Gastrocnemius medialis (tissue), 4 donors: Measurements from ENCODE around the gene LRRC18. TPM values are rescaled to one million over a fixed set of nuclear protein-coding genes. Genes with fewer than 3 reads are reported as not detected.

Experiments used
- ATAC-seq, 2 donors: fragments of 150-250 bp; one replicate each; pipeline ENCODE4 v1.9.1; 2016
- DNase-seq, 2 donors: peaks; one replicate each; pipeline ENCODE4 v3.0.0-alpha.2; 2019
- H3K27ac ChIP-seq, 4 donors: fragments of 200-600 bp; sonication (generic); 1 replicate in 1 of 4; 2 replicates in 3 of 4; pipeline ENCODE4 v1.5.1; 2016 to 2018; ENCODE audit warnings: mild to moderate bottlenecking in 2 of 4, moderate library complexity in 1 of 4
- H3K27me3 ChIP-seq, 3 donors: fragments of 200-600 bp; sonication (generic) in 2 of 3; 1 replicate in 1 of 3; 2 replicates in 2 of 3; pipeline versions ENCODE4 v1.5.1 to v1.6.0; 2016 to 2019; ENCODE audit warnings: mild to moderate bottlenecking in 1 of 3, moderate library complexity in 1 of 3
- H3K36me3 ChIP-seq, 2 donors: fragments of 200-600 bp; sonication (generic) in 1 of 2; one replicate each; pipeline ENCODE4 v1.5.1; 2017 to 2018
- H3K4me1 ChIP-seq, 2 donors: fragments of 200-600 bp; sonication (generic) in 1 of 2; one replicate each; pipeline ENCODE4 v1.5.1; 2016 to 2017; ENCODE audit warnings: mild to moderate bottlenecking in 2 of 2
- H3K4me3 ChIP-seq, 4 donors: fragments of 200-600 bp; sonication (generic) in 3 of 4; 1 replicate in 1 of 4; 2 replicates in 3 of 4; pipeline ENCODE4 v1.5.1; 2016 to 2019; ENCODE audit warnings: mild to moderate bottlenecking in 2 of 4
- H3K9me3 ChIP-seq, 3 donors: fragments of 200-600 bp; sonication (generic) in 2 of 3; 1 replicate in 1 of 3; 2 replicates in 2 of 3; pipeline ENCODE4 v1.5.1; 2016 to 2019
- POLR2A ChIP-seq, 2 donors: fragments of 450-650 bp; IDR thresholded peaks; one replicate each; pipeline ENCODE4 v1.6.1; 2017; ENCODE audit warnings: antibody characterized with exemption in 2 of 2, mild to moderate bottlenecking in 2 of 2, moderate library complexity in 2 of 2
- in situ Hi-C, 4 donors: fragments of 200-750 bp; cut with MboI; loops; one replicate each; pipeline versions ENCODE4 v1.15.0 to v1.8.0; 2017; ENCODE audit warnings: low sequenced_read_pairs in 4 of 4
- intact Hi-C: fragments of 100-400 bp; cut with DNase I; formaldehyde crosslinking; loops from one replicate; pipeline ENCODE4 v1.15.1; 2023; ENCODE audit warnings: low total_unique reads
- total RNA-seq, 4 donors: library from RNA; depleted of rRNA; stranded (reverse); fragments of >200 nt; gene quantifications; one replicate each; pipeline versions ENCODE4 v1.1.0 to v1.2.3, GENCODE V29; 2016
- TF ChIP-seq, protein P1 (sequence below), 5 experiments: fragments of 450-650 bp in 3 of 5; fragments of 200-600 bp in 2 of 5; sonication (generic) in 2 of 5; IDR thresholded peaks in 4 of 5; conservative IDR thresholded peaks in 1 of 5; 1 replicate in 4 of 5; 2 replicates in 1 of 5; pipeline ENCODE4 v1.5.1; 2016 to 2019; ENCODE audit warnings: antibody characterized with exemption in 5 of 5, mild to moderate bottlenecking in 3 of 5, moderate library complexity in 3 of 5

Gene LRRC18
- total RNA-seq, 4 donors from 2014 or later: not detected

GRCh38 chr10:48910548-48910947 is 29.1 kb downstream of the LRRC18 start:
- Histone ChIP-seq H3K4me3 (no peak overlapping the region), H3K27ac (no peak overlapping the region), H3K27me3 (no peaks in the 10 kb centered on the region), H3K9me3 (no peaks in the 10 kb centered on the region), H3K36me3 (no peaks in the 10 kb centered on the region), H3K4me1 (no peaks in the 10 kb centered on the region)
- TF ChIP-seq, protein P1, sequence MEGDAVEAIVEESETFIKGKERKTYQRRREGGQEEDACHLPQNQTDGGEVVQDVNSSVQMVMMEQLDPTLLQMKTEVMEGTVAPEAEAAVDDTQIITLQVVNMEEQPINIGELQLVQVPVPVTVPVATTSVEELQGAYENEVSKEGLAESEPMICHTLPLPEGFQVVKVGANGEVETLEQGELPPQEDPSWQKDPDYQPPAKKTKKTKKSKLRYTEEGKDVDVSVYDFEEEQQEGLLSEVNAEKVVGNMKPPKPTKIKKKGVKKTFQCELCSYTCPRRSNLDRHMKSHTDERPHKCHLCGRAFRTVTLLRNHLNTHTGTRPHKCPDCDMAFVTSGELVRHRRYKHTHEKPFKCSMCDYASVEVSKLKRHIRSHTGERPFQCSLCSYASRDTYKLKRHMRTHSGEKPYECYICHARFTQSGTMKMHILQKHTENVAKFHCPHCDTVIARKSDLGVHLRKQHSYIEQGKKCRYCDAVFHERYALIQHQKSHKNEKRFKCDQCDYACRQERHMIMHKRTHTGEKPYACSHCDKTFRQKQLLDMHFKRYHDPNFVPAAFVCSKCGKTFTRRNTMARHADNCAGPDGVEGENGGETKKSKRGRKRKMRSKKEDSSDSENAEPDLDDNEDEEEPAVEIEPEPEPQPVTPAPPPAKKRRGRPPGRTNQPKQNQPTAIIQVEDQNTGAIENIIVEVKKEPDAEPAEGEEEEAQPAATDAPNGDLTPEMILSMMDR (IDR thresholded peaks at IDR 0.05 in 4 of 5, conservative IDR thresholded peaks at IDR 0.05 in 1 of 5): no peak
- no peak for TF ChIP-seq POLR2A (IDR thresholded peaks at IDR 0.05)
- in situ Hi-C loops (no loop called here), intact Hi-C loops (no loop called here)
- no peak for ATAC-seq
- DNase-seq: no peak

DNA sequence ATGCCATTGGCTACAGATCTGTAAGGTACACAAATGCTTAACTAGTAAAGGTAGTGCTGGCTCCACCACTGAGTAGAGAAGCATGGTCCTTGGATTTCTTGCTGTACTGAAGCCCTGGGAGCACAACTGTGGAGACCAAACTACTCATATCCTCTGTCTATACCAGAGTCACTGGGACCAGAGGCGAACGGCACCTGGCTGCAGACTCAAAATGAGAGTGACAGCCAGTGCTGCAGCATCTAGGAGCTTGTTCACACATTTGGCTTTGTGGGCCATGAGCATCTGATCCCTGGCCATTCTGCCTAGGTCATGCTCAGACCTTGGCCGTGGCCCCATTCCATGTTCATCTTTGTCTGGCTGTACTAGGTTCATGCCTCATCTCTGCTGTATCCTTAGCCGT is 31.9 kb downstream of the LRRC18 start:
- Histone ChIP-seq H3K4me3 (no peak overlapping the region), H3K4me1 (no peaks in the 10 kb centered on the region), H3K9me3 (no peaks in the 10 kb centered on the region), H3K27ac (no peak overlapping the region), H3K36me3 (no peaks in the 10 kb centered on the region), H3K27me3 (no peaks in the 10 kb centered on the region)
- DNase-seq (no peak), ATAC-seq (no peak)
- TF ChIP-seq POLR2A (IDR thresholded peaks at IDR 0.05): no peak
- TF ChIP-seq, protein P1 (IDR thresholded peaks at IDR 0.05 in 4 of 5, conservative IDR thresholded peaks at IDR 0.05 in 1 of 5): no peak
- in situ Hi-C loops (no loop called here), intact Hi-C loops (no loop called here)

GRCh38 chr10:48906841-48907240 is 32.8 kb downstream of the LRRC18 start:
- in situ Hi-C loops: no loop called here
- Histone ChIP-seq H3K4me3 (no peak overlapping the region), H3K27me3 (no peaks in the 10 kb centered on the region), H3K4me1 (no peaks in the 10 kb centered on the region), H3K9me3 (no peaks in the 10 kb centered on the region), H3K27ac (no peak overlapping the region), H3K36me3 (no peaks in the 10 kb centered on the region)
- DNase-seq (no peak), ATAC-seq (no peak)
- TF ChIP-seq POLR2A (IDR thresholded peaks at IDR 0.05): no peak
- TF ChIP-seq, protein P1 (IDR thresholded peaks at IDR 0.05 in 4 of 5, conservative IDR thresholded peaks at IDR 0.05 in 1 of 5): no peak
- intact Hi-C loops: no loop called here

DNA sequence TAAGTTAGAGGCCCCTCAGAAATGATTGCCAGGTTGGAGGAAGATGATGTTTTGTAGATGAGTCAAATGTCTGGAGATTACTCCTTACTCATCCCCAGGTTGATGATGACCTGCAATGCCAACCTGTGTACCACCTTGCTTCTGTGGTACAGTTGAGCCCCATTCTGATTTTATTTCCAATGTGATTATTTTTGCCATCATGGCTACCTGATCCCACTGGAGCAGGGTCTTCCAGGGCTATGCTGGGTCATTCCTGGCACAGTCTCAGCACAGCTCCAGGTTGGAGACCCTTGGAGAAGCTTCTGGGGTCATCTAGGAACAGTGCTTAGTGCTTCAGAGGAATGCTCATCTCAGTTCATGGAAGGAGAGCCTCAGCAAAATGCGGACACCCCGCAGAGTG is 34.3 kb downstream of the LRRC18 start:
- in situ Hi-C loops (no loop called here), intact Hi-C loops (no loop called here)
- Histone ChIP-seq H3K4me3 (no peak overlapping the region), H3K9me3 (no peaks in the 10 kb centered on the region), H3K27me3 (no peaks in the 10 kb centered on the region), H3K4me1 (no peaks in the 10 kb centered on the region), H3K27ac (no peak overlapping the region), H3K36me3 (no peaks in the 10 kb centered on the region)
- DNase-seq (no peak), ATAC-seq (no peak)
- TF ChIP-seq, protein P1 (IDR thresholded peaks at IDR 0.05 in 4 of 5, conservative IDR thresholded peaks at IDR 0.05 in 1 of 5): no peak
- TF ChIP-seq POLR2A (IDR thresholded peaks at IDR 0.05): no peak

- Histone ChIP-seq H3K36me3 (no peaks in the 10 kb centered on the region), H3K9me3 (no peaks in the 10 kb centered on the region), H3K27me3 (no peaks in the 10 kb centered on the region), H3K4me1 (no peaks in the 10 kb centered on the region), H3K4me3 (no peak overlapping the region), H3K27ac (no peak overlapping the region)
- TF ChIP-seq, protein P1 (IDR thresholded peaks at IDR 0.05 in 4 of 5, conservative IDR thresholded peaks at IDR 0.05 in 1 of 5): no peak
- TF ChIP-seq POLR2A (IDR thresholded peaks at IDR 0.05): no peak
- no peak for DNase-seq
- ATAC-seq: no peak
- intact Hi-C loops: no loop called here
- in situ Hi-C loops: no loop called here
These were observed 34.8 kb downstream of the LRRC18 start for GRCh38 chr10:48904861-48905260.
